ENCODE results near the gene EIF2B2. TPM values are rescaled to one million over a fixed set of nuclear protein-coding genes. Genes with fewer than 3 reads are reported as not detected.

Gene EIF2B2
- total RNA-seq, 4 donors from 2014 or later: 28.1 to 56.2 (median 36.6) TPM

- Histone ChIP-seq H3K27ac (no peak overlapping the region), H3K27me3 (no peaks in the 10 kb centered on the region), H3K4me3 (no peak overlapping the region), H3K36me3 (peaks cover 8 to 94% of the 10 kb centered on the region in 2 donors), H3K4me1 (peaks cover 2 to 4% (median 3%) of the 10 kb centered on the region in 3 donors), H3K9me3 (no peaks in the 10 kb centered on the region)
- 50% methylated on average over 1 of the region's 3 CpGs; no CpG with 5 or more reads in 1 of the 2 donors for WGBS, 2 donors (ENCODE audit: low coverage in 1 of 2)
- no peak for ATAC-seq
- TF ChIP-seq CTCF (IDR thresholded peaks at IDR 0.05) (no peak), EP300 (IDR thresholded peaks at IDR 0.05) (no peak), POLR2AphosphoS5 (IDR thresholded peaks at IDR 0.05) (no peak), POLR2A (IDR thresholded peaks at IDR 0.05) (no peak)
Measured at GRCh38 chr14:75016815-75017214, 14.1 kb downstream of the EIF2B2 start.

- no peaks in the 10 kb centered on the region for H3K9me3 ChIP-seq
- no peak for TF ChIP-seq POLR2A (IDR thresholded peaks at IDR 0.05)
- no peak for TF ChIP-seq EP300 (IDR thresholded peaks at IDR 0.05)
- no peak for TF ChIP-seq CTCF (IDR thresholded peaks at IDR 0.05)
- no peak for TF ChIP-seq POLR2AphosphoS5 (IDR thresholded peaks at IDR 0.05)
- 60 to 71% methylated on average over 1 to 3 of the region's 3 CpGs for WGBS, 2 donors (ENCODE audit: low coverage in 1 of 2)
- peaks cover 8 to 99% of the 10 kb centered on the region in 2 donors for H3K36me3 ChIP-seq
- no peak overlapping the region for H3K4me3 ChIP-seq
- no peaks in the 10 kb centered on the region for H3K27me3 ChIP-seq
- H3K4me1 ChIP-seq: no peaks in the 10 kb centered on the region
- H3K27ac ChIP-seq: no peak overlapping the region
- no peak for ATAC-seq
Measured at GRCh38 chr14:75018694-75019093, 16.0 kb downstream of the EIF2B2 start.

- Histone ChIP-seq H3K27ac (no peak overlapping the region), H3K4me1 (no peaks in the 10 kb centered on the region), H3K9me3 (no peaks in the 10 kb centered on the region), H3K27me3 (no peaks in the 10 kb centered on the region), H3K36me3 (peaks cover 8 to 96% of the 10 kb centered on the region in 2 donors), H3K4me3 (no peak overlapping the region)
- ATAC-seq: no peak
- WGBS, 2 donors (ENCODE audit: low coverage in 1 of 2): 53 to 63% methylated on average over 7 to 8 of the region's 8 CpGs
- TF ChIP-seq CTCF (IDR thresholded peaks at IDR 0.05) (peak in 3 of 4 experiments; percentile 6 to 23 (median 18)), POLR2AphosphoS5 (IDR thresholded peaks at IDR 0.05) (no peak), EP300 (IDR thresholded peaks at IDR 0.05) (no peak), POLR2A (IDR thresholded peaks at IDR 0.05) (no peak)
Measured at GRCh38 chr14:75022655-75023054, 19.9 kb downstream of the EIF2B2 start.

GRCh38 chr14:75023108-75023507 lies 20.4 kb downstream of the EIF2B2 start:
- ATAC-seq: no peak
- WGBS, 2 donors (ENCODE audit: low coverage in 1 of 2): 85 to 86% methylated on average over 1 of the region's 1 CpG
- Histone ChIP-seq H3K4me3 (no peak overlapping the region), H3K27me3 (no peaks in the 10 kb centered on the region), H3K36me3 (peaks cover 8 to 93% of the 10 kb centered on the region in 2 donors), H3K4me1 (no peaks in the 10 kb centered on the region), H3K9me3 (no peaks in the 10 kb centered on the region), H3K27ac (no peak overlapping the region)
- no peak for TF ChIP-seq POLR2A (IDR thresholded peaks at IDR 0.05)
- TF ChIP-seq CTCF (IDR thresholded peaks at IDR 0.05): no peak
- no peak for TF ChIP-seq POLR2AphosphoS5 (IDR thresholded peaks at IDR 0.05)
- no peak for TF ChIP-seq EP300 (IDR thresholded peaks at IDR 0.05)

- Histone ChIP-seq H3K27me3 (no peaks in the 10 kb centered on the region), H3K4me1 (no peaks in the 10 kb centered on the region), H3K4me3 (no peak overlapping the region), H3K9me3 (no peaks in the 10 kb centered on the region), H3K36me3 (peaks cover 4 to 93% of the 10 kb centered on the region in 2 donors), H3K27ac (no peak overlapping the region)
- TF ChIP-seq POLR2A (IDR thresholded peaks at IDR 0.05): no peak
- no peak for TF ChIP-seq EP300 (IDR thresholded peaks at IDR 0.05)
- no peak for TF ChIP-seq POLR2AphosphoS5 (IDR thresholded peaks at IDR 0.05)
- TF ChIP-seq CTCF (IDR thresholded peaks at IDR 0.05): no peak
- ATAC-seq: no peak
- WGBS, 2 donors (ENCODE audit: low coverage in 1 of 2): 66 to 75% methylated on average over 4 of the region's 4 CpGs
Measured at GRCh38 chr14:75025082-75025481, 22.4 kb downstream of the EIF2B2 start.

Data from gastroesophageal sphincter (tissue), 4 donors.